GM19438 (cell line): ENCODE measurements around the gene NCEH1.
A peak's percentile ranks its signal among the peaks of the same experiment; 100 is the strongest.
"Not testable (repeated sequence)": the region's sequence is repeated elsewhere in the genome, so short reads cannot be mapped to it uniquely, and the experiment has no call there.

Experiments used
- ATAC-seq: cut with Tn5 transposase; IDR thresholded peaks from one replicate; pipeline ENCODE4 v1.9.1; 2021; ENCODE audit warnings: low read depth; ENCODE audit not compliant: unreplicated experiment

The NCEH1 gene

GRCh38 chr3:172616031-172616461, 94.8 kb downstream of the NCEH1 start:
- peak; percentile 60 for ATAC-seq

GRCh38 chr3:172615296-172615695, 95.6 kb downstream of the NCEH1 start:
- no peak for ATAC-seq

DNA sequence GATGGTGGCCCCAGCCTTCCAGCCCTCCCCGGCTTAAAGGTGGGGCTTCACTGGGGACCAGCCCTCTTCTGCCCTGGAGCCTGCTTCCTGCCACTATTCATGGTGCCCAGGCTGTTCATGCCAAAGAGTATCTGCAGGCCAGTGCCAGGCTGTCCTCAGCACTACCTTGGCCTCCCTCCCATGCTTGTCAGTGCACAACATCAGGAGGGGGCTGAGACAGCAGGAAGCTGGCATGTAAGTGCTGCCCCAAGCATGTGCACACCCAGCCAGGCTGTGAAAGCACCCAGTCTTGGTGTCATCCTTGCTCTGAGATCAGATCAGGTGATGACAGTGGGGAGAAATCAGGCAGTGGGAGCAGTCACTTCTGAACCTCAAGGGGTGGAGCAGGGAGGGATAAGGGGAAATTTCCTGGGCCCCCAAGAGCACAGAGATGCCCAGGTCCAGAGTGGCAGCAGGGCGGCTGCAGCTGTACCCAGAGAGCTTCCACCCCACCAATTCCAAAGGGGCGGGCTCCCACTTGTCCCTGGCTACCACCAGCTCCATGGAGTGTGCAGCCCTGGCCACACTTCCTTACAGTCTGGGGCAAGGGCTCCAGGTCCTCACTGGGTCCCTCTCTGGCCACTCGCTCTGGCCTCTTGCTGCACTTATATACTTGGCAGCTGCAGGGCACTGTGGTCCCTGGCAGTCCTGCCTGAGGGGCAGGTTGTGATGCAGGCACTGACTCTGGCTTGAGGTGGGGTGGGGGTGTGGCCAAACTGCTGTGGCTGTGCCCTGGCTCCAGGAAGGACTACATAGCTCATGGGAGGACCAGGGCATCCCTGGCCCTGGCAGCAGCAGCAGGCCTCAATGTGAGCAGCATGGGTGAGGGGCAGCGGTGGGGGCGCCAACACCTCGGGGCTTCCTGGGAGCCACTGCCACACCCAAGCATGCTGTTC, 96.3 kb downstream of the NCEH1 start:
- ATAC-seq = no peak

GRCh38 chr3:172613845-172614244, 97.0 kb downstream of the NCEH1 start:
- no peak for ATAC-seq

DNA sequence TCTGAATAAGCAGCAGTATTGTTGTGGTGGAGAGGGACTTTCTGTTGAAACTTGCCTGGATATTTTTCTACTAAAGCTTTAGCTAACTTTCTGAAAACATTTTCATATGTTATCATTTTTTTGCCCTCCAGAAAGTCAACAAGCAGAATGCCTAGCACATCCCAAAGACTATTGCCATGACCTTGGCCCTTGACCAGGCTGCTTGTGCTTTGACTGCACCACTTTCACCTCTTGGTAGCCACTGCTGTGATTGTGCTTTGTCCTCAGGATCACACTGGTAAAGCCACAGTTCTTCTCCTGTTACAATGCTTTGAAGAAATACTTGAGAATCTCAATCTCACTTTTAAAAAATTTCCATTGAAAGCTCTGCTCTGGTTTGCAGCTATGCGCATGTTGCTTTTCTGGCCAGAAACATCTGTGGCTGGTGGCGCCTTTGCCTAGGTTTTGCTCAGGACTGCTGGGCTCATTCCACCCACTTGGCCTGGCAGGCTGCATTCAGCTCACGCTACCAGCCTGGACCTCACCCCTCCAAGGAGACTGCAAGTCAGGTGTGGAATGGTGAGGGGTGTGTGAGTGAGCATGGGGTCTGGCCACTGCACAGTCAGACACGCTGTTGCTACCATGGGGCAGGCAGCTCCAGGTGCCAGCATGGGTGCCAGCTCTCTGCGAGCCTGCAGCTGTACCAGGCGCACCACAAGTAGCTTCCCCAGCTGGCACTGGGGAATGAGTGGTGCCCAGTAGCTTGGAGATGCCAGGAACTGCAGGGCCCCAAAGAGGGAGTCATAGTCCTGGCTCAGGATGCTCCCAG, 97.8 kb downstream of the NCEH1 start:
- ATAC-seq = no peak

DNA sequence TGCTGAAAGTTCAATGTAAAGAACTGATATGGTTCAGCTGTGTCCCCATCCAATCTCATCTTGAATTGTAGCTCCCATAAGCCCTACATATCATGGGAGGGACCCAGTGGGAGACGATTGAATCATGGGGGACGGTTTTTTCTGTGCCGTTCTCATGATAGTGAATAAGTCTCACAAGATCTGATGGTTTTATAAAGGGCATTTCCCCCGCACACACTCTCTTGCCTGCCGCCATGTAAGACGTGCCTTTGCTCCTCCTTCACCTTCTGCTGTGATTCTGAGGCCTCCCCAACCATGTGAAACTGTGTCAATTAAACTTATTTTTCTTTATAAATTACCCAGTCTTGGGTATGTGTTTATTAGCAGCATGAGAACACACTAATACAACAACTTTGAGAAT, 101.1 kb downstream of the NCEH1 start:
- ATAC-seq = no peak

DNA sequence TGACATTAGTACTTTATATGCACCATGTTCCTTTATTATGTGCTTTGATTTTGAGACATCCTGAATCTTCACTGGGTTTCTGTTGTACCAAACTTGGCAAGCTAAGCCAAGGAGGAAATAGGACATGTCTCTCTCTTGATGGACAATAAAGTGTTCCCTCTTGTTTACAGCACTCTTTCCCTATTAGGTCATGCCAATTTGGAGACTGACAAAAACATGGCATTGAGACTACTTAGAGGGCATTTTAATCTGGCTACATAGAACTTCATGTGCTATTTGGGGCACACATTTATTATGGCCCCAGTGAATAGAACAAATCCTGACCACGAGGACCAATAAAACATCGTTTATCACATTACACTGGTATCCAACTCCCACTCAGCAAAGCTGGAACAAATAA, 102.3 kb downstream of the NCEH1 start:
- no peak for ATAC-seq

GRCh38 chr3:172607305-172608121, 103.4 kb downstream of the NCEH1 start:
- ATAC-seq = no peak

DNA sequence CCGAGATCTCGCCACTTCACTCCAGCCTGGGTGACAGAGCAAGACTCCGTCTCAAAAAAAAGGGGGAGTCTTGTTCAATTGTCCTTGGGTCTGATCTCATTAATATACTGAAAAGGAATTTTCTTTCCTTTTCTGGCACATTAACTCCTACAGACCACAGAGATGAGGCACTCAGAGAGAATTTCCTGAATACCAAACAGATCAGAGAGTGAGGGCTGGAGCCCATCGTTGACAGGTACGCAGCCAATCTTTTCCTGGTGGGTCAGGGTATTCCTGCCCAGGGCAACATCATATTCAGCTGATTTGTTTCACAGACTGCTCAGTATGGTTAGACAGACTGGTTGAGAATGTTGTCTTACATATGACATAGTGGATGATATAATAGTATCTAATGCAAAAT, 104.8 kb downstream of the NCEH1 start:
- no peak for ATAC-seq

DNA sequence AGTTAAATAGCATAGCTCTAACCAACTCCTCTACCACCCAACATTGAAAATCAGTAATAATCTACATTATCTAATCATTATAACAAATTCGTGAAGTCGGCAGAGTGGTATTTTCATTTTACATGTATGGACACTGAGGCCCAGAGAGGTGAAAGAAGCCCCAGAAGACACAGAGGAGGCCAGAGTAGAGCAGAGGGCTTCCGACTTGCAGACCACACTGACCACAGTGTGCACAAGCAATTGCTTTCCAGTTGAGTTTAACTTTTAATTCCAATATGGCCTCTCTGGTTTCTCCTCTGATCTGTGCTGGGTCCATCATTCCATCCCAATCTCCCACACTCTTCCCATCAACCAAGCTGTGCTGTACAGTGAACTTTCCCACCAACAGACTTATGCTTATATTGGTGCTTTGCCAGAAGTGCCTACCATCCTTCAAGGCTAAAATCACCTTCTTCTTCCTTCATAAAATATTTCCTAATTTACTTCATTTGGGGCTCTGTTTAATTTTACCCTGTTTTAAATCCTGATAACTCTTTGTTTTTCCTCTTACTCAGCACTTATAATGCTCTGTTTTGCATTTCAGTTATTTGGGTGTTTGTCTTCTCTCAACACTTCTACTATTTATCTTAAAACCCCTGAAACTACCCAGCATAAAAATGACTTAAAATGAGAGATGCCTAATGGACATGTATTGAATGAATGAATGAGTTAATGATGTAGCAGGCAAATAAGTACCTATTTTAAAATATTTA, 105.8 kb downstream of the NCEH1 start:
- no peak for ATAC-seq

- no peak for ATAC-seq
Measured at GRCh38 chr3:172601066-172601832, 109.6 kb downstream of the NCEH1 start.

DNA sequence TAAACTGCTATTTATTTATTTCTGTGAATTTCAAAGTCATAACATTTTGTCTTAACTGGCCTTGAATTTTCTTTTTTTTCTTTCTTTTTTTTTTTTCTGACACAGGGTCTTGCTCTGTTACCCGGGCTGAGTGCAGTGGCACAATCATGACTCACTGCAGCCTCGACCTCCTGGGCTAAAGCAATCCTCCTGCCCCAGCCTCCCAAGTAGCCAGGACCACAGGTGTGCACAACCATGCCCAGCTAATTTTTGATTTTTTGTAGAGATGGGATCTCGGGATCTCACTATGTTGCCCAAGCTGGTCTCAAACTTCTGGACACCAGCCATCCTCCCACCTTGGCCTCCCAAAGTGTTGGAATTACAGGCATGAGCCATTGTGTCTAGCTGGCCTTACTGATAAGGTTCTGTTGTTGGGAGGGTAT, 110.2 kb downstream of the NCEH1 start:
- no peak for ATAC-seq

- ATAC-seq = no peak
Measured at GRCh38 chr3:172598904-172599303, 112.0 kb downstream of the NCEH1 start.

DNA sequence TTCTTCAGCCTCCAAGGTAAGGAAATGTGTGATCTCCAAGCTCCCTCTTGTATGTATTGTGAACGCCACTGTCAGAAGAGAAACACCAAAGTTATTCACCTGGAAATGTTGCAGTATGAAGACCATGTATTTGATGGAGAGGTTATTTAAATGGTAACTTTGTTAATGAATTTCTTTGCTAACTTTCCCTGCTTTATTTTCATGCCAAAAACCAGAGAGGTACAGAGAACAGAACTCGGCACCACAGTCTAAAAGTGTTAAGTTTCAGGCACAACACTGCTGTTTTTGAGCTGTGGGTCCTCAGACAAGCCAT, 114.5 kb downstream of the NCEH1 start:
- no peak for ATAC-seq

GRCh38 chr3:172595664-172596393, 115.0 kb downstream of the NCEH1 start:
- no peak for ATAC-seq

- ATAC-seq = not testable (repeated sequence)
Measured at GRCh38 chr3:172594900-172595663, 115.8 kb downstream of the NCEH1 start.

DNA sequence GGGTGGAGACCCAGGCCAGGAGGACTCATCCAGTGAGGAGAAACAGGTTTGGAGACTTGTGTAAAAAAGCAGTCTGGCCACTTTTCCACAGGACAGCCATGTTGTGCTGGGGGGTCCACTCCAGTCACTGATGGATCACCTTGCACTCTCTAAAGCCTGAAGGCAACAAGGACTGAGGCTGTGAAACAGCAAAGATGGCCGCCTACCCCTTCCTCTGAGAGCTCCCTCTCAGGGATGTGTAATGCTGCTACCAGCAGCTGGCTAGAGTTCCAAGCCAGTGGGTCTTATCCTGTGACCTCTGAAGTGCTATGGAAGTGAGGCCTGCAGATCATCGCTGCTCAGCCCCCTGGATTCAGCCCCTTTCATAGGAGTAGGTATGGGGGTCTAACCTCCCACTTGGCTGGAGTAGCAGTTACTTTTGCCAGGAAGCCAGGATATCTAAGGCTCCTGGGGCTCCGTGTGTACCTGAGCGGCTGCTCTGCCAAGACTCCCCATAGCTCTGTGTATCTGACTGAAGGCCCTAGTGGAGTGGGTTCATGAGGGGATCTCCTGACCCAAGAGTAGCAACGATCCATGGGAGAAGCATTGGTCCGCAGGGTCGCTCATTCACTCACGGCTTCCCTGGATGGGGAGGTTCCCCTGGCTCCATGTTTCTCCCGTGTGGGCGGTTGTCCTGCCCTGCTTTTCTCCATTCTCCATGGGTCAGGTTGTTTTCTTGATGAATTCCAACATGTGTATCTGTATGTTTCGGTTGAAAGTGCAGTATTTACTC, 117.8 kb downstream of the NCEH1 start:
- no peak for ATAC-seq
